Glutamatergic neuron (in vitro differentiated cells): ENCODE results near the gene TMEM179. TPM values are rescaled to one million over a fixed set of nuclear protein-coding genes. Genes with fewer than 3 reads are reported as not detected.
A peak's percentile ranks its signal among the peaks of the same experiment; 100 is the strongest.
"Not testable (repeated sequence)": the region's sequence is repeated elsewhere in the genome, so short reads cannot be mapped to it uniquely, and the experiment has no call there.

Experiments
- DNase-seq: peaks from one replicate; pipeline ENCODE4 v3.0.0; 2022
- H3K27ac Mint-ChIP-seq: one replicate; pipeline ENCODE4 v1.8.0; 2020; ENCODE audit warnings: mild to moderate bottlenecking, mixed read lengths, inconsistent platforms; ENCODE audit not compliant: unreplicated experiment
- H3K27me3 Mint-ChIP-seq: one replicate; pipeline ENCODE4 v1.8.0; 2020; ENCODE audit warnings: mild to moderate bottlenecking, moderate library complexity, mixed read lengths, inconsistent platforms; ENCODE audit not compliant: unreplicated experiment
- H3K36me3 Mint-ChIP-seq: one replicate; pipeline ENCODE4 v1.8.0; 2020; ENCODE audit warnings: mild to moderate bottlenecking, mixed read lengths, inconsistent platforms; ENCODE audit not compliant: unreplicated experiment
- H3K4me1 Mint-ChIP-seq: one replicate; pipeline ENCODE4 v1.8.0; 2020; ENCODE audit warnings: mild to moderate bottlenecking, low read depth, mixed read lengths, inconsistent platforms; ENCODE audit not compliant: unreplicated experiment
- H3K4me3 Mint-ChIP-seq: one replicate; pipeline ENCODE4 v1.8.0; 2020; ENCODE audit warnings: mild to moderate bottlenecking, mixed read lengths, inconsistent platforms; ENCODE audit not compliant: unreplicated experiment
- H3K9me3 Mint-ChIP-seq: one replicate; pipeline ENCODE4 v1.8.0; 2020; ENCODE audit warnings: mild to moderate bottlenecking, moderate library complexity, mixed read lengths, inconsistent platforms; ENCODE audit not compliant: unreplicated experiment
- CTCF ChIP-seq: fragments of 200-600 bp; sonication (generic); IDR thresholded peaks from one replicate; pipeline ENCODE4 v1.5.0; 2021; ENCODE audit not compliant: partially characterized antibody, unreplicated experiment
- total RNA-seq: library from RNA; stranded (reverse); fragmentation: NEBNext Ultra II Directional; extraction: Animal tissue kit (Norgen Biotek cat#: 25700); gene quantifications from one replicate; pipeline ENCODE4 v1.2.1, GENCODE V29; 2021; ENCODE audit not compliant: unreplicated experiment

The TMEM179 gene
- total RNA-seq, 1 donor from 2014 or later = 28.8 TPM

- H3K27ac Mint-ChIP-seq = no peak overlapping the region
- peaks cover 8% of the 10 kb centered on the region for H3K36me3 Mint-ChIP-seq
- TF ChIP-seq CTCF = peak; percentile 88
- peaks cover 4% of the 10 kb centered on the region for H3K27me3 Mint-ChIP-seq
- H3K4me3 Mint-ChIP-seq = no peak overlapping the region
- peaks cover 5% of the 10 kb centered on the region for H3K9me3 Mint-ChIP-seq
- H3K4me1 Mint-ChIP-seq = peaks cover 2% of the 10 kb centered on the region
- DNase-seq = peak; percentile 89
Measured at GRCh38 chr14:104639885-104640548, 35.4 kb upstream of the TMEM179 start.

GRCh38 chr14:104639471-104639870 is 34.9 kb upstream of the TMEM179 start:
- no peak for DNase-seq
- peaks cover 2% of the 10 kb centered on the region for H3K4me1 Mint-ChIP-seq
- peaks cover 3% of the 10 kb centered on the region for H3K36me3 Mint-ChIP-seq

GRCh38 chr14:104638927-104639450 is 34.4 kb upstream of the TMEM179 start:
- peaks cover 3% of the 10 kb centered on the region for H3K36me3 Mint-ChIP-seq
- TF ChIP-seq CTCF = no peak
- H3K27ac Mint-ChIP-seq = no peak overlapping the region
- no peak overlapping the region for H3K4me3 Mint-ChIP-seq
- peaks cover 2% of the 10 kb centered on the region for H3K4me1 Mint-ChIP-seq
- H3K27me3 Mint-ChIP-seq = peaks cover 2% of the 10 kb centered on the region
- peaks cover 5% of the 10 kb centered on the region for H3K9me3 Mint-ChIP-seq
- no peak for DNase-seq

More at GRCh38 chr14:104639471-104639870, 34.9 kb upstream of the TMEM179 start:
- Mint-ChIP-seq H3K9me3 (peaks cover 5% of the 10 kb centered on the region), H3K27me3 (peaks cover 2% of the 10 kb centered on the region), H3K4me3 (no peak overlapping the region), H3K27ac (no peak overlapping the region)
- no peak for TF ChIP-seq CTCF

- Mint-ChIP-seq H3K27ac (no peak overlapping the region), H3K9me3 (peaks cover 5% of the 10 kb centered on the region)
- no peak for TF ChIP-seq CTCF
Measured at GRCh38 chr14:104638190-104638589, 33.6 kb upstream of the TMEM179 start.

GRCh38 chr14:104637546-104638003 is 33.0 kb upstream of the TMEM179 start:
- DNase-seq = no peak
- no peak for TF ChIP-seq CTCF
- H3K9me3 Mint-ChIP-seq = peaks cover 5% of the 10 kb centered on the region
- peaks cover 2% of the 10 kb centered on the region for H3K4me1 Mint-ChIP-seq
- H3K4me3 Mint-ChIP-seq = no peak overlapping the region
- H3K27ac Mint-ChIP-seq = no peak overlapping the region
- H3K27me3 Mint-ChIP-seq = peaks cover 2% of the 10 kb centered on the region
- H3K36me3 Mint-ChIP-seq = peaks cover 3% of the 10 kb centered on the region

More at GRCh38 chr14:104638190-104638589, 33.6 kb upstream of the TMEM179 start:
- Mint-ChIP-seq H3K4me1 (peaks cover 2% of the 10 kb centered on the region), H3K4me3 (no peak overlapping the region), H3K36me3 (peaks cover 3% of the 10 kb centered on the region), H3K27me3 (peaks cover 2% of the 10 kb centered on the region)
- no peak for DNase-seq

GRCh38 chr14:104636846-104637545 is 32.4 kb upstream of the TMEM179 start:
- not testable (repeated sequence) for DNase-seq, H3K27me3 Mint-ChIP-seq, H3K4me1 Mint-ChIP-seq, H3K27ac Mint-ChIP-seq, H3K4me3 Mint-ChIP-seq, H3K9me3 Mint-ChIP-seq, H3K36me3 Mint-ChIP-seq
